ENCODE data around the gene CROCC. TPM values are rescaled to one million over a fixed set of nuclear protein-coding genes. Genes with fewer than 3 reads are reported as not detected.

The CROCC gene
- total RNA-seq, 1 donor from 2014 or later = 34.5 TPM

GRCh38 chr1:17012775-17013490 is 91.2 kb downstream of the CROCC start:
- DNase-seq (ENCODE audit: extremely low spot score, unreplicated experiment) = no peak
- H3K4me3 Mint-ChIP-seq (ENCODE audit: unreplicated experiment) = peak overlapping the region; percentile 24
- H3K27me3 Mint-ChIP-seq (ENCODE audit: unreplicated experiment) = no peaks in the 10 kb centered on the region
- H3K9me3 Mint-ChIP-seq (ENCODE audit: unreplicated experiment) = no peaks in the 10 kb centered on the region
- no peak for TF ChIP-seq CTCF (IDR thresholded peaks at IDR 0.05)
- H3K27ac Mint-ChIP-seq (ENCODE audit: unreplicated experiment) = peak overlapping the region; percentile 77
- H3K36me3 Mint-ChIP-seq (ENCODE audit: unreplicated experiment) = peaks cover under 1% of the 10 kb centered on the region
- H3K4me1 Mint-ChIP-seq (ENCODE audit: unreplicated experiment) = peaks cover 52% of the 10 kb centered on the region

- Mint-ChIP-seq H3K36me3 (ENCODE audit: unreplicated experiment) (peaks cover 6% of the 10 kb centered on the region), H3K27ac (ENCODE audit: unreplicated experiment) (peak overlapping the region; percentile 77), H3K27me3 (ENCODE audit: unreplicated experiment) (no peaks in the 10 kb centered on the region), H3K4me1 (ENCODE audit: unreplicated experiment) (peaks cover 52% of the 10 kb centered on the region), H3K9me3 (ENCODE audit: unreplicated experiment) (no peaks in the 10 kb centered on the region), H3K4me3 (ENCODE audit: unreplicated experiment) (no peak overlapping the region)
- no peak for DNase-seq (ENCODE audit: extremely low spot score, unreplicated experiment)
- TF ChIP-seq CTCF (IDR thresholded peaks at IDR 0.05) = no peak
These were observed 92.0 kb downstream of the CROCC start for GRCh38 chr1:17013491-17014320.

DNA sequence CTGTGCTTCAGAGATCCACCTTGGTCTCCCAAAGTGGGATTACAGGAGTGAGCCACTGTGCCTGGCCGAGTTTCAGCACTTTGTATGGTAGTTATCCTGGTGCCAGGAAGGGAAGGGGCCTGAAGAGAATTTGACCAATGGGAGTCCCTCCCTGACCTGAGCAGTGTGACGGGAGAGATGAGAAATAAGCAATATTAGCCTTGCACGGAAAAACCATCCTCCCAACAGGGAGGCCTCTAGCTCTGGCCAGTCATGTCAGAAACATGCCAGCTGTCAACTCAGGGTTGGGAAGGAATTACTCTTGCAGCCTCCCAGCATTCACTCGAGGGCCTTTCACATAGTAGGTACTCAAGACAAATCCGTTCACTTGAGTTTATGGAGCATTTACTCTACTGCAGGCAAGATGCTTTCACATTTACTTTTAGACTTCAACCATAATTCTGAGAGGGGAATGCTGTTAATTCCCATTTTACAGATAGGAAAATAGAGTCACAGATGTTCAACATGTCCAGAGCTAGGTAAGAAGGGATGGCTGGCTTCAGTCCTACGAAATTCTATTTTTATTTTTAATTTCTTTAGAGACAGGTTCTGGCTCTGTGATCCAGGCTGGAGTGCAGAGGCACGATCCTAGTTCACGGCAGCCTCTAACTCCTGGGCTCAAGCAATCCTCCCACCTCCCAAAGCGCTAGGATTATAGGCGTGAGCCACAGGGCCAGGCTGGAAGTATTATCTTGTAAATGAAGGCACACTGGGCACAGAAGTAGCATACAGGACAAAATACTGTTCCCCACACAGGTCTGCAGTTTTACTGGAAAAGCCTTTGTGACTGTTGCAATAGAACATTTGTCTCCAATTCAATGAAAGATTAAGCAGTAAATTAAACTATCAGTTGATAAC is 93.2 kb downstream of the CROCC start:
- no peaks in the 10 kb centered on the region for H3K27me3 Mint-ChIP-seq (ENCODE audit: unreplicated experiment)
- H3K9me3 Mint-ChIP-seq (ENCODE audit: unreplicated experiment) = no peaks in the 10 kb centered on the region
- peaks cover 48% of the 10 kb centered on the region for H3K4me1 Mint-ChIP-seq (ENCODE audit: unreplicated experiment)
- TF ChIP-seq CTCF (IDR thresholded peaks at IDR 0.05) = no peak
- no peak overlapping the region for H3K4me3 Mint-ChIP-seq (ENCODE audit: unreplicated experiment)
- peaks cover 18% of the 10 kb centered on the region for H3K36me3 Mint-ChIP-seq (ENCODE audit: unreplicated experiment)
- H3K27ac Mint-ChIP-seq (ENCODE audit: unreplicated experiment) = no peak overlapping the region
- DNase-seq (ENCODE audit: extremely low spot score, unreplicated experiment) = no peak

GRCh38 chr1:17016317-17016661 is 94.6 kb downstream of the CROCC start:
- Mint-ChIP-seq H3K27me3 (ENCODE audit: unreplicated experiment) (no peaks in the 10 kb centered on the region), H3K4me1 (ENCODE audit: unreplicated experiment) (peaks cover 36% of the 10 kb centered on the region), H3K36me3 (ENCODE audit: unreplicated experiment) (peaks cover 28% of the 10 kb centered on the region), H3K9me3 (ENCODE audit: unreplicated experiment) (no peaks in the 10 kb centered on the region), H3K4me3 (ENCODE audit: unreplicated experiment) (no peak overlapping the region), H3K27ac (ENCODE audit: unreplicated experiment) (peak overlapping the region; percentile 54)
- no peak for TF ChIP-seq CTCF (IDR thresholded peaks at IDR 0.05)
- DNase-seq (ENCODE audit: extremely low spot score, unreplicated experiment) = no peak
